Thoracic aorta (tissue), 2 donors: Measurements from ENCODE around the gene ELP6. TPM values are rescaled to one million over a fixed set of nuclear protein-coding genes. Genes with fewer than 3 reads are reported as not detected.
"Not testable (repeated sequence)": the region's sequence is repeated elsewhere in the genome, so short reads cannot be mapped to it uniquely, and the experiment has no call there.

Experiments used
- ATAC-seq: fragments of 150-250 bp; one replicate; pipeline ENCODE4 v1.8.0; 2017; ENCODE audit warnings: low read depth; ENCODE audit not compliant: insufficient number of reproducible peaks, low FRiP score
- DNase-seq: peaks from one replicate; pipeline ENCODE4 v3.0.0-alpha.2; 2020; ENCODE audit warnings: low spot score
- H3K27ac ChIP-seq, 2 donors: fragments of 200-600 bp; sonication (generic); 1 replicate in 1 of 2; 2 replicates in 1 of 2; pipeline ENCODE4 v1.5.1; 2016; ENCODE audit warnings: mild to moderate bottlenecking in 2 of 2, moderate library complexity in 2 of 2
- H3K27me3 ChIP-seq: fragments of 200-600 bp; sonication (generic); replicated peaks from 2 replicates; pipeline ENCODE4 v1.6.0; 2016; ENCODE audit warnings: mild to moderate bottlenecking; ENCODE audit not compliant: insufficient read depth
- H3K36me3 ChIP-seq: fragments of 200-600 bp; sonication (generic); one replicate; pipeline ENCODE4 v1.5.1; 2016
- H3K4me1 ChIP-seq, 2 donors: fragments of 200-600 bp; sonication (generic); 1 replicate in 1 of 2; 2 replicates in 1 of 2; pipeline versions ENCODE4 v1.5.1 to v1.6.0; 2016; ENCODE audit warnings: low read depth in 2 of 2, mild to moderate bottlenecking in 1 of 2; ENCODE audit not compliant: control insufficient read depth in 1 of 2
- H3K4me3 ChIP-seq: fragments of 200-600 bp; sonication (generic); 2 replicates; pipeline ENCODE4 v1.5.1; 2016; ENCODE audit warnings: mild to moderate bottlenecking
- H3K9me3 ChIP-seq: fragments of 200-600 bp; sonication (generic); 2 replicates; pipeline ENCODE4 v1.5.1; 2016
- total RNA-seq, 2 donors: library from RNA; depleted of rRNA; stranded (reverse); fragments of >200 nt; gene quantifications; one replicate each; pipeline versions ENCODE4 v1.1.0 to v1.2.3, GENCODE V29; 2016
- TF ChIP-seq, protein P1 (sequence below): fragments of 200-600 bp; sonication (generic); IDR thresholded peaks from one replicate; pipeline ENCODE4 v1.5.1; 2019; ENCODE audit warnings: antibody characterized with exemption

The ELP6 gene
- total RNA-seq, 2 donors from 2014 or later, result 16.5 to 28.7 TPM

DNA sequence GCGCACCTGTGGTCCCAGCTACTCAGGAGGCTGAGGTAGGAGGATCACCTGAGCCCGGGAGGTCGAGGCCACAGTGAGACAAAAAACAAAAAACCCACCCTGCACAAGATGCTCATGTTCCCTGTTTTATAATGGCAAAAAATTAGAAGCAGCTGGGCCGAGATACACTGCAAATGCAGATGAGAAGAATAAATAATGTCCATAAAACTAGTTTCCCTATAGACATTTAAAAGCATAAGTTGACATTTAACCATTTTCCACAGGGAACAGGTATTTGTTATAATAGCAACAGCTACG lies 37.2 kb downstream of the ELP6 start:
- Histone ChIP-seq H3K27me3 (no peaks in the 10 kb centered on the region), H3K27ac (peak overlapping the region; percentile 76 to 82), H3K9me3 (no peaks in the 10 kb centered on the region), H3K36me3 (no peaks in the 10 kb centered on the region), H3K4me3 (peak overlapping the region; percentile 72), H3K4me1 (peaks cover 10 to 19% of the 10 kb centered on the region in 2 donors)
- no peak for DNase-seq
- ATAC-seq, result peak; percentile 4
- TF ChIP-seq, protein P1, sequence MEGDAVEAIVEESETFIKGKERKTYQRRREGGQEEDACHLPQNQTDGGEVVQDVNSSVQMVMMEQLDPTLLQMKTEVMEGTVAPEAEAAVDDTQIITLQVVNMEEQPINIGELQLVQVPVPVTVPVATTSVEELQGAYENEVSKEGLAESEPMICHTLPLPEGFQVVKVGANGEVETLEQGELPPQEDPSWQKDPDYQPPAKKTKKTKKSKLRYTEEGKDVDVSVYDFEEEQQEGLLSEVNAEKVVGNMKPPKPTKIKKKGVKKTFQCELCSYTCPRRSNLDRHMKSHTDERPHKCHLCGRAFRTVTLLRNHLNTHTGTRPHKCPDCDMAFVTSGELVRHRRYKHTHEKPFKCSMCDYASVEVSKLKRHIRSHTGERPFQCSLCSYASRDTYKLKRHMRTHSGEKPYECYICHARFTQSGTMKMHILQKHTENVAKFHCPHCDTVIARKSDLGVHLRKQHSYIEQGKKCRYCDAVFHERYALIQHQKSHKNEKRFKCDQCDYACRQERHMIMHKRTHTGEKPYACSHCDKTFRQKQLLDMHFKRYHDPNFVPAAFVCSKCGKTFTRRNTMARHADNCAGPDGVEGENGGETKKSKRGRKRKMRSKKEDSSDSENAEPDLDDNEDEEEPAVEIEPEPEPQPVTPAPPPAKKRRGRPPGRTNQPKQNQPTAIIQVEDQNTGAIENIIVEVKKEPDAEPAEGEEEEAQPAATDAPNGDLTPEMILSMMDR, result no peak

DNA sequence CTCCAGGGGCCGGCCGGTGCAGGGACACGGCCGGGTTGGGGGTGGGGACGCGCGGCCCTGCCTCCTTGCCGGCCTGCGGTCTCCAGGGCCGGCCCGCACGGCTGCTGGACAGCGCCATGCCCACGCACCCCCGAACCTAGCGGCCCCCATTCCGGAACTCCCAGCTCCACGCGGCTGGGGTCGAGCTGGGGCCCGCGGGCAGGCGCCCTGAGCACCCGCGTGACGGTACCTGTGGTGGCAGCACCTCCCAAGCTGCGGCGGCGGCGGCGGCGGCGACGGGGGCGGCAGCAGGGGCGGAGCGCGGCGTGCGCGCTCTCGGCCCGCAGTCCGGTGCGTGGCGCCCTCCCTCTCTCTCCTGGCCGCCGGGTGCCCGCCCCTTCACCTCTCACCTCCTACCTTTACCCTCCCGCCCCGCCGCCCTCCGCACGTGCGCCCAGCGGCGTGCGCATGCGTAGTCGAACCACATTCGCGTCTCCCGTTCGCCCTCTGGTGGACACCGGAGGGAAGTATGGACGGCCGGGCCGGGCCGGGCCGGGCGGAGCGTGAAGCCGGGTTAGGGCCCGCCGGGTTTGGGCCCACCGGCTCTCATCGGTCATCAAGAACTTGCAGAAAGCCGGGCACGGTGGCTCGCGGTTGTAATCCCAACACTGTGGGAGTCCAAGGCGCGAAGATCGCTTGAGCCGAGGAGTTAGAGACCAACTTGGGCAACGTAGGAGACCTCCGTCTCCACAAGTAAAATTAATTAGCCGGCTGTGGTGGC lies 37.8 kb downstream of the ELP6 start, which contains the start of gene SCAP:
Gene SCAP (minus strand): TSS at position 372 of the 760 bp plus-strand sequence. CDS start 32,948 bp downstream, outside the sequence.
- H3K36me3 ChIP-seq, result no peaks in the 10 kb centered on the region
- H3K4me3 ChIP-seq, result peak within 1 kb of the TSS; percentile 72
- peak within 1 kb of the TSS; percentile 76 to 82 for H3K27ac ChIP-seq
- H3K4me1 ChIP-seq, result peaks cover 10 to 19% of the 10 kb centered on the region in 2 donors
- DNase-seq, result peak; percentile 75
- TF ChIP-seq, protein P1, result peak; percentile 95
- no peaks in the 10 kb centered on the region for H3K9me3 ChIP-seq
- peak; percentile 96 for ATAC-seq
- no peaks in the 10 kb centered on the region for H3K27me3 ChIP-seq

DNA sequence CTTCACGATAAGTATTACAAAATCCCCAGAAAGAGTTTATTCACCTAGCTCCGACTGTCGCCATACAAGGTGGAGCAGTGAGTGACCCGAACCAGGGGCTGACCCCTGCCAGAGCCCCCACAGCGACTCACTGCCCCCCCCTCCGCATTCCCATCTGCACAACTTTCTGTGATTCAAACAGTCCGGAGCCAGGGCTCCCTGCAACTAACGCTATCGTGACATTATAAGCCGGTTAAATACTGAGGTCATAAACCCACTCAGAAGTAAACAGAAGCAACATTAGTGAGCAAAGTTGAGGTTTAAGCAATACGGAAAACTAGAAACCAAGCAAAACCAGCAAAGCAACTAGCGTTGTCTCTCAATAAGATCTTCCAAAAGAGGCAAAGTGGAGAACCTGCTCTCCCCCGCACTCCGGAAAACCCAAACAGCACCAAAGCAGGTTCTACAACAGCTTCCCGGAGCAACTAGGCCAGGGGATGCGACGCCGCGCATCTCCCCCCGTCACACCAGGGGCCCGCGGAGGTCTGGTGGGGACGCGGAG lies 38.4 kb downstream of the ELP6 start:
- ATAC-seq, result no peak

DNA sequence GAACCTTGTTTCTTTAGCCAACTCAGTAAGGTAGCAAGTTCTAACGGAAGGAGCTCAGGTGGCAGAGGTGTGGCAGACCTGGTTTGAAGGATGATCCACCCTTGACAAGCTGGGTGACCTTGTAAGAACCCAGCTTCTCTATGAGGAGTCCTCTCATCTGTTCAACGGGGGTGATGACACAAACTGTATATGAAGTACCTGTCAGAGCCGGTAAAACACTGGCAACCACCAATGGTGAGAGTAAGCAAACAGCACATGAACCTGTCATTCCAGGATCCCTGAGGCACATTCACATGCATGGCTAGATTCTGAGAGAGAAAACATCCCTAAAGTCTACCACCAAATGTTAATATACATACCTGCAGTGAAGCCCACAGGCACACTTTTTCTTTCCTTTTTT lies 40.1 kb downstream of the ELP6 start:
- H3K36me3 ChIP-seq, result no peaks in the 10 kb centered on the region
- H3K4me1 ChIP-seq, result peaks cover 10 to 19% of the 10 kb centered on the region in 2 donors
- DNase-seq (no peak), ATAC-seq (no peak)
- H3K27me3 ChIP-seq, result no peaks in the 10 kb centered on the region
- no peak overlapping the region for H3K4me3 ChIP-seq
- TF ChIP-seq, protein P1, result no peak
- H3K27ac ChIP-seq, result no peak overlapping the region
- no peaks in the 10 kb centered on the region for H3K9me3 ChIP-seq

More for the DNA sequence above, 38.4 kb downstream of the ELP6 start:
- Histone ChIP-seq H3K4me3 (peak overlapping the region; percentile 72), H3K9me3 (no peaks in the 10 kb centered on the region), H3K27ac (peak overlapping the region; percentile 46 to 82), H3K27me3 (no peaks in the 10 kb centered on the region), H3K36me3 (no peaks in the 10 kb centered on the region), H3K4me1 (peaks cover 10 to 19% of the 10 kb centered on the region in 2 donors)
- TF ChIP-seq, protein P1, result no peak
- DNase-seq, result no peak

DNA sequence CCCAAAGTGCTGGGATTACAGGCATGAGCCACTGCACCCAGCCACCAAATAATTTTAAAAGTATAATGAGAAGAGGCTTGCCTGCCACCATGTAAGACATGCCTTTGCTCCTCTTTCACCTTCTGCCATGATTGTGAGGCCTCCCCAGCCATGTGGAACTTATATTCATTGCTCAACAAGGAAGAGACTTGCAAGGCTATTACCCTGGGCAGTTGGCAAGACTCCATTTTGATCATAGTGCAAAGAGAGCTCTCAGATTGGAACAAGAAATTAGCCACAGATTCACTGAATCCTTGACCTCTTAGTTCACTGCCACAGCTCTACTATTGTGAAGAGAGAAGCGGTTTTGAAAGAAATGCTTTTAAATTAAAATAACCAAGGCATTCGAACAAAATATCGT lies 43.9 kb downstream of the ELP6 start:
- Histone ChIP-seq H3K9me3 (no peaks in the 10 kb centered on the region), H3K27ac (no peak overlapping the region), H3K36me3 (no peaks in the 10 kb centered on the region), H3K4me3 (no peak overlapping the region), H3K27me3 (no peaks in the 10 kb centered on the region), H3K4me1 (peaks cover 3 to 6% of the 10 kb centered on the region in 2 donors)
- no peak for ATAC-seq
- no peak for DNase-seq
- TF ChIP-seq, protein P1, result no peak

DNA sequence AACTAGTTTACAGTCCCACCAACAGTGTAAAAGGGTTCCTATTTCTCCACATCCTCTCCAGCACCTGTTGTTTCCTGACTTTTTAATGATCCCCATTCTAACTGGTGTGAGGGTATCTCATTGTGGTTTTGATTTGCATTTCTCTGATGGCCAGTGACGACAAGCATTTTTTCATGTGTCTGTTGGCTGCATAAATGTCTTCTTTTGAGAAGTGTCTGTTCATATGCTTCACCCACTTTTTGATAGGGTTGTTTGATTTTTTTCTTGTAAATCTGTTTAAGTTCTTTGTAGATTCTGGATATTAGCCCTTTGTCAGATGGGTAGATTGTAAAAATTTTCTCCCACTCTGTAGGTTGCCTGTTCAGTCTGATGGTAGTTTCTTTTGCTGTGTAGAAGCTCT lies 45.2 kb downstream of the ELP6 start:
- H3K9me3 ChIP-seq, H3K27ac ChIP-seq, H3K27me3 ChIP-seq, H3K4me1 ChIP-seq, H3K4me3 ChIP-seq, DNase-seq, ATAC-seq, H3K36me3 ChIP-seq: not testable (repeated sequence)
